ENCODE data around the gene FSTL3. TPM values are rescaled to one million over a fixed set of nuclear protein-coding genes. Genes with fewer than 3 reads are reported as not detected.
"Not testable (repeated sequence)": the region's sequence is repeated elsewhere in the genome, so short reads cannot be mapped to it uniquely, and the experiment has no call there.

Gene FSTL3
- polyA plus RNA-seq, 2 donors = 5.9 to 7.8 TPM

GRCh38 chr19:658916-659839 lies 17.0 kb upstream of the FSTL3 start:
- 50 to 53% methylated on average over 49 to 50 of the region's 50 CpGs for WGBS, 2 donors
- H3K27ac ChIP-seq (ENCODE audit: low read depth in 2 of 2, low read length in 1 of 2) = peak overlapping the region; percentile 85 to 97
- H3K4me3 ChIP-seq (ENCODE audit: low read depth in 1 of 2, low read length in 2 of 2) = peak overlapping the region; percentile 24 to 28
- no peaks in the 10 kb centered on the region for H3K9me3 ChIP-seq (ENCODE audit: control insufficient read depth in 2 of 2, insufficient read depth in 1 of 2, low read depth in 1 of 2, low read length in 1 of 2)
- H3K36me3 ChIP-seq (ENCODE audit: control insufficient read depth in 2 of 2, insufficient read depth in 2 of 2, low read length in 1 of 2) = peaks cover 0 to 11% of the 10 kb centered on the region in 2 donors
- H3K27me3 ChIP-seq (ENCODE audit: control insufficient read depth in 1 of 2, insufficient read depth in 2 of 2, low read length in 2 of 2) = no peaks in the 10 kb centered on the region
- peaks cover 25 to 49% of the 10 kb centered on the region in 2 donors for H3K4me1 ChIP-seq (ENCODE audit: control insufficient read depth in 2 of 2, insufficient read depth in 2 of 2, low read length in 1 of 2)

GRCh38 chr19:660793-661426 lies 15.3 kb upstream of the FSTL3 start:
- Histone ChIP-seq H3K27ac (ENCODE audit: low read depth in 2 of 2, low read length in 1 of 2) (peak overlapping the region; percentile 85 to 97), H3K9me3 (ENCODE audit: control insufficient read depth in 2 of 2, insufficient read depth in 1 of 2, low read depth in 1 of 2, low read length in 1 of 2) (no peaks in the 10 kb centered on the region), H3K4me3 (ENCODE audit: low read depth in 1 of 2, low read length in 2 of 2) (peak overlapping the region; percentile 98), H3K4me1 (ENCODE audit: control insufficient read depth in 2 of 2, insufficient read depth in 2 of 2, low read length in 1 of 2) (peaks cover 25 to 49% of the 10 kb centered on the region in 2 donors), H3K36me3 (ENCODE audit: control insufficient read depth in 2 of 2, insufficient read depth in 2 of 2, low read length in 1 of 2) (peaks cover 0 to 11% of the 10 kb centered on the region in 2 donors), H3K27me3 (ENCODE audit: control insufficient read depth in 1 of 2, insufficient read depth in 2 of 2, low read length in 2 of 2) (no peaks in the 10 kb centered on the region)
- 21 to 22% methylated on average over 20 of the region's 20 CpGs for whole genome bisulfite sequencing, 2 donors

GRCh38 chr19:661427-662196 lies 14.6 kb upstream of the FSTL3 start:
- peaks cover 25 to 49% of the 10 kb centered on the region in 2 donors for H3K4me1 ChIP-seq (ENCODE audit: control insufficient read depth in 2 of 2, insufficient read depth in 2 of 2, low read length in 1 of 2)

GRCh38 chr19:662207-662961 lies 13.8 kb upstream of the FSTL3 start:
- peaks cover 0 to 6% of the 10 kb centered on the region in 2 donors for H3K36me3 ChIP-seq (ENCODE audit: control insufficient read depth in 2 of 2, insufficient read depth in 2 of 2, low read length in 1 of 2)
- peak overlapping the region; percentile 85 to 97 for H3K27ac ChIP-seq (ENCODE audit: low read depth in 2 of 2, low read length in 1 of 2)
- H3K4me3 ChIP-seq (ENCODE audit: low read depth in 1 of 2, low read length in 2 of 2) = peak overlapping the region; percentile 98
- H3K27me3 ChIP-seq (ENCODE audit: control insufficient read depth in 1 of 2, insufficient read depth in 2 of 2, low read length in 2 of 2) = no peaks in the 10 kb centered on the region
- peaks cover 25 to 44% of the 10 kb centered on the region in 2 donors for H3K4me1 ChIP-seq (ENCODE audit: control insufficient read depth in 2 of 2, insufficient read depth in 2 of 2, low read length in 1 of 2)
- no peaks in the 10 kb centered on the region for H3K9me3 ChIP-seq (ENCODE audit: control insufficient read depth in 2 of 2, insufficient read depth in 1 of 2, low read depth in 1 of 2, low read length in 1 of 2)
- WGBS, 2 donors = 0% methylated on average over 67 to 81 of the region's 81 CpGs

More at GRCh38 chr19:661427-662196, 14.6 kb upstream of the FSTL3 start:
- no peaks in the 10 kb centered on the region for H3K9me3 ChIP-seq (ENCODE audit: control insufficient read depth in 2 of 2, insufficient read depth in 1 of 2, low read depth in 1 of 2, low read length in 1 of 2)
- H3K4me3 ChIP-seq (ENCODE audit: low read depth in 1 of 2, low read length in 2 of 2) = peak overlapping the region; percentile 98
- peaks cover 0 to 11% of the 10 kb centered on the region in 2 donors for H3K36me3 ChIP-seq (ENCODE audit: control insufficient read depth in 2 of 2, insufficient read depth in 2 of 2, low read length in 1 of 2)
- peak overlapping the region; percentile 85 to 97 for H3K27ac ChIP-seq (ENCODE audit: low read depth in 2 of 2, low read length in 1 of 2)
- H3K27me3 ChIP-seq (ENCODE audit: control insufficient read depth in 1 of 2, insufficient read depth in 2 of 2, low read length in 2 of 2) = no peaks in the 10 kb centered on the region
- 8 to 10% methylated on average over 31 of the region's 31 CpGs for WGBS, 2 donors

GRCh38 chr19:662962-663681 lies 13.1 kb upstream of the FSTL3 start, which contains the start of gene RNF126:
TSS of gene RNF126 (minus strand) at chr19:663214. CDS start at chr19:663121, 93 bp downstream.
- peak within 1 kb of the TSS; percentile 94 to 97 for H3K27ac ChIP-seq (ENCODE audit: low read depth in 2 of 2, low read length in 1 of 2)
- WGBS, 2 donors = 1 to 2% methylated on average over 54 to 97 of the region's 97 CpGs
- peaks cover 22 to 40% of the 10 kb centered on the region in 2 donors for H3K4me1 ChIP-seq (ENCODE audit: control insufficient read depth in 2 of 2, insufficient read depth in 2 of 2, low read length in 1 of 2)
- H3K4me3 ChIP-seq (ENCODE audit: low read depth in 1 of 2, low read length in 2 of 2) = peak within 1 kb of the TSS; percentile 98
- peaks cover 0 to 1% of the 10 kb centered on the region in 2 donors for H3K36me3 ChIP-seq (ENCODE audit: control insufficient read depth in 2 of 2, insufficient read depth in 2 of 2, low read length in 1 of 2)
- no peaks in the 10 kb centered on the region for H3K27me3 ChIP-seq (ENCODE audit: control insufficient read depth in 1 of 2, insufficient read depth in 2 of 2, low read length in 2 of 2)
- no peaks in the 10 kb centered on the region for H3K9me3 ChIP-seq (ENCODE audit: control insufficient read depth in 2 of 2, insufficient read depth in 1 of 2, low read depth in 1 of 2, low read length in 1 of 2)

- 46 to 55% methylated on average over 18 of the region's 18 CpGs for WGBS, 2 donors
- Histone ChIP-seq H3K36me3 (ENCODE audit: control insufficient read depth in 2 of 2, insufficient read depth in 2 of 2, low read length in 1 of 2) (no peaks in the 10 kb centered on the region), H3K4me1 (ENCODE audit: control insufficient read depth in 2 of 2, insufficient read depth in 2 of 2, low read length in 1 of 2) (peaks cover 19 to 35% of the 10 kb centered on the region in 2 donors), H3K27ac (ENCODE audit: low read depth in 2 of 2, low read length in 1 of 2) (peak overlapping the region; percentile 91 to 94), H3K27me3 (ENCODE audit: control insufficient read depth in 1 of 2, insufficient read depth in 2 of 2, low read length in 2 of 2) (no peaks in the 10 kb centered on the region), H3K4me3 (ENCODE audit: low read depth in 1 of 2, low read length in 2 of 2) (peak overlapping the region; percentile 57 to 98), H3K9me3 (ENCODE audit: control insufficient read depth in 2 of 2, insufficient read depth in 1 of 2, low read depth in 1 of 2, low read length in 1 of 2) (no peaks in the 10 kb centered on the region)
Measured at GRCh38 chr19:663682-664117, 12.5 kb upstream of the FSTL3 start.

- Histone ChIP-seq H3K4me3 (ENCODE audit: low read depth in 1 of 2, low read length in 2 of 2) (no peak overlapping the region), H3K27me3 (ENCODE audit: control insufficient read depth in 1 of 2, insufficient read depth in 2 of 2, low read length in 2 of 2) (no peaks in the 10 kb centered on the region), H3K27ac (ENCODE audit: low read depth in 2 of 2, low read length in 1 of 2) (no peak overlapping the region), H3K4me1 (ENCODE audit: control insufficient read depth in 2 of 2, insufficient read depth in 2 of 2, low read length in 1 of 2) (peaks cover 11 to 23% of the 10 kb centered on the region in 2 donors), H3K36me3 (ENCODE audit: control insufficient read depth in 2 of 2, insufficient read depth in 2 of 2, low read length in 1 of 2) (no peaks in the 10 kb centered on the region), H3K9me3 (ENCODE audit: control insufficient read depth in 2 of 2, insufficient read depth in 1 of 2, low read depth in 1 of 2, low read length in 1 of 2) (no peaks in the 10 kb centered on the region)
- WGBS, 2 donors = 4 to 5% methylated on average over 24 of the region's 24 CpGs
Measured at GRCh38 chr19:664913-665443, 11.2 kb upstream of the FSTL3 start.

GRCh38 chr19:666985-667573 lies 9.1 kb upstream of the FSTL3 start:
- not testable (repeated sequence) for H3K4me1 ChIP-seq (ENCODE audit: control insufficient read depth in 2 of 2, insufficient read depth in 2 of 2, low read length in 1 of 2); H3K27me3 ChIP-seq (ENCODE audit: control insufficient read depth in 1 of 2, insufficient read depth in 2 of 2, low read length in 2 of 2); H3K27ac ChIP-seq (ENCODE audit: low read depth in 2 of 2, low read length in 1 of 2); H3K4me3 ChIP-seq (ENCODE audit: low read depth in 1 of 2, low read length in 2 of 2); H3K36me3 ChIP-seq (ENCODE audit: control insufficient read depth in 2 of 2, insufficient read depth in 2 of 2, low read length in 1 of 2); H3K9me3 ChIP-seq (ENCODE audit: control insufficient read depth in 2 of 2, insufficient read depth in 1 of 2, low read depth in 1 of 2, low read length in 1 of 2)
- WGBS, 2 donors = 86 to 87% methylated on average over 28 to 38 of the region's 38 CpGs

Measured in esophagus (tissue), 2 donors.